K562 (cell line): ENCODE measurements around the gene PLEKHB1. TPM values are rescaled to one million over a fixed set of nuclear protein-coding genes. Genes with fewer than 3 reads are reported as not detected.

Source experiments
- CBFA2T3 ChIP-seq: fragments of 450-650 bp; IDR thresholded peaks from 2 replicates; pipeline ENCODE4 v1.6.1; 2017
- CCAR2 ChIP-seq: fragments of 200-400 bp; formaldehyde crosslinking; IDR thresholded peaks from 2 replicates; pipeline ENCODE4 v1.6.1; 2017; ENCODE audit warnings: mild to moderate bottlenecking, low read depth, low read length
- CEBPB ChIP-seq: fragments of 450-650 bp; IDR thresholded peaks from 2 replicates; pipeline ENCODE4 v1.6.1; 2016; ENCODE audit warnings: missing genetic modification characterization, missing compliant biosample characterization
- CXXC5 ChIP-seq: fragments of 250-450 bp; sonication (Bioruptor Pico); IDR thresholded peaks from 2 replicates; pipeline ENCODE4 v1.8.0; 2022; ENCODE audit warnings: inconsistent platforms, mild to moderate bottlenecking, moderate library complexity
- FOSL1 ChIP-seq: fragments of 200-800 bp; sonication (Bioruptor generic); conservative IDR thresholded peaks from 2 replicates; pipeline ENCODE4 v1.6.1; 2016; ENCODE audit warnings: missing genetic modification characterization, missing compliant biosample characterization
- MEIS2 ChIP-seq: fragments of 450-650 bp; IDR thresholded peaks from 2 replicates; pipeline ENCODE4 v1.6.1; 2014; ENCODE audit warnings: mild to moderate bottlenecking; ENCODE audit not compliant: partially characterized antibody
- NCOA4 ChIP-seq: fragments of 450-650 bp; IDR thresholded peaks from 2 replicates; pipeline ENCODE4 v1.6.1; 2018; ENCODE audit warnings: mild to moderate bottlenecking; ENCODE audit not compliant: partially characterized antibody
- SRSF9 ChIP-seq: fragments of 200-400 bp; formaldehyde crosslinking; IDR thresholded peaks from 2 replicates; pipeline ENCODE4 v1.6.1; 2017; ENCODE audit warnings: low read depth, low read length, borderline replicate concordance
- TEAD4 ChIP-seq, 2 experiments: sonication (generic) in 1 of 2; formaldehyde crosslinking in 1 of 2; IDR thresholded peaks; 2 replicates each; pipeline versions ENCODE4 v1.6.1 to v1.8.0; 2012 to 2022; ENCODE audit warnings: borderline replicate concordance in 1 of 2, inconsistent platforms in 1 of 2, low read length in 1 of 2, mild to moderate bottlenecking in 1 of 2, missing genetic modification reagents in 1 of 2
- TSC22D4 ChIP-seq: fragments of 450-650 bp; IDR thresholded peaks from 2 replicates; pipeline ENCODE4 v1.6.1; 2016; ENCODE audit warnings: missing genetic modification characterization, missing biosample characterization, control low read depth
- ZFX ChIP-seq: sonication (generic); formaldehyde crosslinking; IDR thresholded peaks from 2 replicates; pipeline ENCODE4 v1.8.0; 2022; ENCODE audit warnings: mild to moderate bottlenecking, missing genetic modification reagents, moderate library complexity
- polyA plus RNA-seq, 8 experiments: library from polyadenylated mRNA; depleted of rRNA in 4 of 8; stranded (reverse) in 5 of 8; unstranded in 3 of 8; fragments of >200 nt; fragmentation: Nextera tagmentation in 2 of 8; fragmentation: Illumina TruSeq in 1 of 8; extraction: Ambion mirVana in 2 of 8; extraction: Trizol in 1 of 8; gene quantifications; 2 replicates each; pipeline versions ENCODE4 v1.2.1 to v1.2.3, GENCODE V29; 2011 to 2014; ENCODE audit warnings: inconsistent platforms in 1 of 8, missing spikeins in 1 of 8
- total RNA-seq, 7 experiments: library from RNA; depleted of rRNA in 6 of 7; stranded (reverse); fragments of >200 nt in 6 of 7; fragmentation: Illumina TruSeq in 2 of 7; extraction: Trizol in 2 of 7; gene quantifications; 2 replicates each; pipeline versions ENCODE4 v1.2.1 to v1.2.3, GENCODE V29; 2011 to 2021; ENCODE audit warnings: low replicate concordance in 1 of 7
- TF ChIP-seq, protein P1 (sequence below): fragments of 250-450 bp; sonication (Bioruptor Pico); IDR thresholded peaks from 2 replicates; pipeline ENCODE4 v1.5.0; 2021
- TF ChIP-seq, protein P2 (sequence below): fragments of 450-650 bp; IDR thresholded peaks from 2 replicates; pipeline ENCODE4 v1.6.1; 2017; ENCODE audit warnings: antibody characterized with exemption
- TF ChIP-seq, protein P3 (sequence below): fragments of 250-450 bp; sonication (Bioruptor Pico); IDR thresholded peaks from 2 replicates; pipeline ENCODE4 v1.5.0; 2021; ENCODE audit warnings: mild to moderate bottlenecking, borderline replicate concordance
- TF ChIP-seq, protein P4 (sequence below): fragments of 450-650 bp; IDR thresholded peaks from 2 replicates; pipeline ENCODE4 v1.6.1; 2018; ENCODE audit not compliant: partially characterized antibody
- TF ChIP-seq, protein P5 (sequence below): fragments of 250-450 bp; sonication (Bioruptor Pico); IDR thresholded peaks from 2 replicates; pipeline ENCODE4 v1.4.0; 2020; ENCODE audit warnings: borderline replicate concordance

PLEKHB1 gene
- total and polyA plus RNA-seq, 9 of the 15 experiments (the other 6 are each of a cell fraction or from before 2014, with no cell fraction given): 0.07 to 0.62 (median 0.17) TPM; not detected in 2

DNA sequence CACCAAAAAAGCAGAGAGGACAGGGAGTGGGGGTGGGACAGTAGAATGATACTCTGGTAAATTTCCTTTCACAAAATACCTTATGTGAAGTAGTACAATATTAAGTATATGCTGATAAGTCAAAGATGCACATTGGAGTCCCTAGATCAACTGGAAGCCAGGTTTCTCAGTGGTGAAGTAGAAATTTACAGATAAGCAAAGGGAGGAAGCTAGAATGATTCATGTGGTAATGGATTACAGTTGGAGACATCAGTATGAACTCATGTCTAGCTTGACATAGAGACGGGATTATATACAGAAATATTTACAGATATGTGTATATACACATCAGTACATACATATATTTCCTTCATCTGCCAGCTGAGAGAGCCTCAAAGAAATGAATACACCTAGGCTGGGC lies 21.5 kb downstream of the PLEKHB1 start (continued):
- TF ChIP-seq, protein P1, sequence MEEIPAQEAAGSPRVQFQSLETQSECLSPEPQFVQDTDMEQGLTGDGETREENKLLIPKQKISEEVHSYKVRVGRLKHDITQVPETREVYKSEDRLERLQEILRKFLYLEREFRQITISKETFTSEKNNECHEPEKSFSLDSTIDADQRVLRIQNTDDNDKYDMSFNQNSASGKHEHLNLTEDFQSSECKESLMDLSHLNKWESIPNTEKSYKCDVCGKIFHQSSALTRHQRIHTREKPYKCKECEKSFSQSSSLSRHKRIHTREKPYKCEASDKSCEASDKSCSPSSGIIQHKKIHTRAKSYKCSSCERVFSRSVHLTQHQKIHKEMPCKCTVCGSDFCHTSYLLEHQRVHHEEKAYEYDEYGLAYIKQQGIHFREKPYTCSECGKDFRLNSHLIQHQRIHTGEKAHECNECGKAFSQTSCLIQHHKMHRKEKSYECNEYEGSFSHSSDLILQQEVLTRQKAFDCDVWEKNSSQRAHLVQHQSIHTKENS (CRISPR knock-in tag): no peak
- TF ChIP-seq CCAR2 (no peak), FOSL1 (tag) (peak; percentile 45; the same call in 1 of the 2 replicates), NCOA4 (no peak), ZFX (CRISPR knock-in tag) (no peak), TSC22D4 (tag) (no peak), SRSF9 (no peak), CEBPB (tag) (no peak), CXXC5 (CRISPR knock-in tag) (no peak), CBFA2T3 (0 out of 2 replicates have a peak, but pooled peaks have one; percentile 29), MEIS2 (peak; percentile 10), TEAD4 (IDR thresholded peaks at IDR 0.05; ENCODE audit: low read length) (peak; percentile 10; the same call in 1 of the 2 replicates), TEAD4 (CRISPR knock-in tag; IDR thresholded peaks at IDR 0.05; ENCODE audit: borderline replicate concordance) (no peak)
- TF ChIP-seq, protein P2, sequence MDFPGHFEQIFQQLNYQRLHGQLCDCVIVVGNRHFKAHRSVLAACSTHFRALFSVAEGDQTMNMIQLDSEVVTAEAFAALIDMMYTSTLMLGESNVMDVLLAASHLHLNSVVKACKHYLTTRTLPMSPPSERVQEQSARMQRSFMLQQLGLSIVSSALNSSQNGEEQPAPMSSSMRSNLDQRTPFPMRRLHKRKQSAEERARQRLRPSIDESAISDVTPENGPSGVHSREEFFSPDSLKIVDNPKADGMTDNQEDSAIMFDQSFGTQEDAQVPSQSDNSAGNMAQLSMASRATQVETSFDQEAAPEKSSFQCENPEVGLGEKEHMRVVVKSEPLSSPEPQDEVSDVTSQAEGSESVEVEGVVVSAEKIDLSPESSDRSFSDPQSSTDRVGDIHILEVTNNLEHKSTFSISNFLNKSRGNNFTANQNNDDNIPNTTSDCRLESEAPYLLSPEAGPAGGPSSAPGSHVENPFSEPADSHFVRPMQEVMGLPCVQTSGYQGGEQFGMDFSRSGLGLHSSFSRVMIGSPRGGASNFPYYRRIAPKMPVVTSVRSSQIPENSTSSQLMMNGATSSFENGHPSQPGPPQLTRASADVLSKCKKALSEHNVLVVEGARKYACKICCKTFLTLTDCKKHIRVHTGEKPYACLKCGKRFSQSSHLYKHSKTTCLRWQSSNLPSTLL: no peak
- TF ChIP-seq, protein P3, sequence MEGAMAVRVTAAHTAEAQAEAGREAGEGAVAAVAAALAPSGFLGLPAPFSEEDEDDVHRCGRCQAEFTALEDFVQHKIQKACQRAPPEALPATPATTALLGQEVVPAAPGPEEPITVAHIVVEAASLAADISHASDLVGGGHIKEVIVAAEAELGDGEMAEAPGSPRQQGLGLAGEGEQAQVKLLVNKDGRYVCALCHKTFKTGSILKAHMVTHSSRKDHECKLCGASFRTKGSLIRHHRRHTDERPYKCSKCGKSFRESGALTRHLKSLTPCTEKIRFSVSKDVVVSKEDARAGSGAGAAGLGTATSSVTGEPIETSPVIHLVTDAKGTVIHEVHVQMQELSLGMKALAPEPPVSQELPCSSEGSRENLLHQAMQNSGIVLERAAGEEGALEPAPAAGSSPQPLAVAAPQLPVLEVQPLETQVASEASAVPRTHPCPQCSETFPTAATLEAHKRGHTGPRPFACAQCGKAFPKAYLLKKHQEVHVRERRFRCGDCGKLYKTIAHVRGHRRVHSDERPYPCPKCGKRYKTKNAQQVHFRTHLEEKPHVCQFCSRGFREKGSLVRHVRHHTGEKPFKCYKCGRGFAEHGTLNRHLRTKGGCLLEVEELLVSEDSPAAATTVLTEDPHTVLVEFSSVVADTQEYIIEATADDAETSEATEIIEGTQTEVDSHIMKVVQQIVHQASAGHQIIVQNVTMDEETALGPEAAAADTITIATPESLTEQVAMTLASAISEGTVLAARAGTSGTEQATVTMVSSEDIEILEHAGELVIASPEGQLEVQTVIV (CRISPR knock-in tag): no peak
- TF ChIP-seq, protein P4, sequence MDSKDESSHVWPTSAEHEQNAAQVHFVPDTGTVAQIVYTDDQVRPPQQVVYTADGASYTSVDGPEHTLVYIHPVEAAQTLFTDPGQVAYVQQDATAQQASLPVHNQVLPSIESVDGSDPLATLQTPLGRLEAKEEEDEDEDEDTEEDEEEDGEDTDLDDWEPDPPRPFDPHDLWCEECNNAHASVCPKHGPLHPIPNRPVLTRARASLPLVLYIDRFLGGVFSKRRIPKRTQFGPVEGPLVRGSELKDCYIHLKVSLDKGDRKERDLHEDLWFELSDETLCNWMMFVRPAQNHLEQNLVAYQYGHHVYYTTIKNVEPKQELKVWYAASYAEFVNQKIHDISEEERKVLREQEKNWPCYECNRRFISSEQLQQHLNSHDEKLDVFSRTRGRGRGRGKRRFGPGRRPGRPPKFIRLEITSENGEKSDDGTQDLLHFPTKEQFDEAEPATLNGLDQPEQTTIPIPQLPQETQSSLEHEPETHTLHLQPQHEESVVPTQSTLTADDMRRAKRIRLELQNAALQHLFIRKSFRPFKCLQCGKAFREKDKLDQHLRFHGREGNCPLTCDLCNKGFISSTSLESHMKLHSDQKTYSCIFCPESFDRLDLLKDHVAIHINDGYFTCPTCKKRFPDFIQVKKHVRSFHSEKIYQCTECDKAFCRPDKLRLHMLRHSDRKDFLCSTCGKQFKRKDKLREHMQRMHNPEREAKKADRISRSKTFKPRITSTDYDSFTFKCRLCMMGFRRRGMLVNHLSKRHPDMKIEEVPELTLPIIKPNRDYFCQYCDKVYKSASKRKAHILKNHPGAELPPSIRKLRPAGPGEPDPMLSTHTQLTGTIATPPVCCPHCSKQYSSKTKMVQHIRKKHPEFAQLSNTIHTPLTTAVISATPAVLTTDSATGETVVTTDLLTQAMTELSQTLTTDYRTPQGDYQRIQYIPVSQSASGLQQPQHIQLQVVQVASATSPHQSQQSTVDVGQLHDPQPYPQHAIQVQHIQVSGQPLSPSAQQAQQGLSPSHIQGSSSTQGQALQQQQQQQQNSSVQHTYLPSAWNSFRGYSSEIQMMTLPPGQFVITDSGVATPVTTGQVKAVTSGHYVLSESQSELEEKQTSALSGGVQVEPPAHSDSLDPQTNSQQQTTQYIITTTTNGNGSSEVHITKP: no peak
- TF ChIP-seq, protein P5, sequence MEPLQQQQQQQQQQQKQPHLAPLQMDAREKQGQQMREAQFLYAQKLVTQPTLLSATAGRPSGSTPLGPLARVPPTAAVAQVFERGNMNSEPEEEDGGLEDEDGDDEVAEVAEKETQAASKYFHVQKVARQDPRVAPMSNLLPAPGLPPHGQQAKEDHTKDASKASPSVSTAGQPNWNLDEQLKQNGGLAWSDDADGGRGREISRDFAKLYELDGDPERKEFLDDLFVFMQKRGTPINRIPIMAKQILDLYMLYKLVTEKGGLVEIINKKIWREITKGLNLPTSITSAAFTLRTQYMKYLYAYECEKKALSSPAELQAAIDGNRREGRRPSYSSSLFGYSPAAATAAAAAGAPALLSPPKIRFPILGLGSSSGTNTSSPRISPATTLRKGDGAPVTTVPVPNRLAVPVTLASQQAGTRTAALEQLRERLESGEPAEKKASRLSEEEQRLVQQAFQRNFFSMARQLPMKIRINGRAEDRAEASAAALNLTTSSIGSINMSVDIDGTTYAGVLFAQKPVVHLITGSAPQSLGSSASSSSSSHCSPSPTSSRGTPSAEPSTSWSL (CRISPR knock-in tag): no peak
